BLaER1 treated with 17β-estradiol and CSF1 and Interleukin-3, amounts not matched to agents 10 nM and 100 nM (cell line): Measurements from ENCODE around the gene RFXANK.
"Not testable (repeated sequence)": the region's sequence is repeated elsewhere in the genome, so short reads cannot be mapped to it uniquely, and the experiment has no call there.

Experiments used
- H3K27ac ChIP-seq, 11 experiments: shearing (Covaris generic); formaldehyde crosslinking; 2 replicates each; pipeline ENCODE4 v1.8.1; 2022
- H3K27me3 ChIP-seq, 11 experiments: shearing (Covaris generic); formaldehyde crosslinking; 2 replicates each; pipeline ENCODE4 v1.8.1; 2022
- H3K36me3 ChIP-seq, 11 experiments: shearing (Covaris generic); formaldehyde crosslinking; 2 replicates each; pipeline ENCODE4 v1.8.1; 2022
- H3K4me1 ChIP-seq, 10 experiments: shearing (Covaris generic); formaldehyde crosslinking; 2 replicates each; pipeline ENCODE4 v1.8.1; 2022
- H3K4me2 ChIP-seq, 11 experiments: shearing (Covaris generic); formaldehyde crosslinking; 2 replicates each; pipeline ENCODE4 v1.8.1; 2022
- H3K4me3 ChIP-seq, 10 experiments: shearing (Covaris generic); formaldehyde crosslinking; 2 replicates each; pipeline ENCODE4 v1.8.1; 2022
- H3K9ac ChIP-seq, 11 experiments: shearing (Covaris generic); formaldehyde crosslinking; 2 replicates each; pipeline ENCODE4 v1.8.1; 2022
- H3K9me3 ChIP-seq, 11 experiments: shearing (Covaris generic); formaldehyde crosslinking; replicated peaks in 1 of 11; 2 replicates each; pipeline ENCODE4 v1.8.1; 2022
- H4K20me1 ChIP-seq, 11 experiments: shearing (Covaris generic); formaldehyde crosslinking; 2 replicates each; pipeline ENCODE4 v1.8.1; 2022
- Cebpa-rat ChIP-seq, 11 experiments: shearing (Covaris generic); IDR thresholded peaks; 2 replicates each; pipeline ENCODE4 v1.8.1; 2022

RFXANK gene

DNA sequence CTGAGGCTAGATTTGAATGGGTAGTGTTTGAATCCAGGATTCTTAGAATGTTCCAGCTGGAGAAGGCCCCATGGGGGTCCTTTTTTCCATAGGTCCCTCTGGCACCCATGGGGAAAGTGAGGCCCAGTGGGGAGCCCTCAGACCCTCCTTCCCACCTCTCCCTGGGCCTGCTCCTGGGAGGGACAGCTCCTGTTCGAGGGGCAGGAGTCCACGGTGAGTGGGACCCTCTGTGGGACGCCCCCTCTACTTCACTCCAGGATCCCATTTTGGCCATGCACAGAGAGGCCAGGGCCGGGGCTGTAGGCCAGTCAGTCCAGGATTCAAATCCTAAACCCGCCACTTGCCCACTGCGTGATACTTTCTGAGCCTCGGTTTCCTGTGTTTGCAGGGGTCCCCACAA, 29.6 kb upstream of the RFXANK start:
- no peaks in the 10 kb centered on the region for H3K9me3 ChIP-seq
- H3K4me3 ChIP-seq, result no peak overlapping the region
- H3K4me2 ChIP-seq, result no peak overlapping the region
- peaks cover 0 to under 1% (median 0%) of the 10 kb centered on the region in 11 experiments; a peak in 1 of 22 replicates for H3K36me3 ChIP-seq
- H3K4me1 ChIP-seq, result peaks cover 0 to 29% (median 18%) of the 10 kb centered on the region in 10 experiments; a peak in 18 of 20 replicates
- TF ChIP-seq Cebpa-rat (IDR thresholded peaks at IDR 0.05), result no peak
- no peak overlapping the region for H3K9ac ChIP-seq
- H3K27me3 ChIP-seq, result no peaks in the 10 kb centered on the region
- no peak overlapping the region for H3K27ac ChIP-seq
- peaks cover 0 to 66% (median 0%) of the 10 kb centered on the region in 11 experiments; a peak in 8 of 22 replicates for H4K20me1 ChIP-seq

DNA sequence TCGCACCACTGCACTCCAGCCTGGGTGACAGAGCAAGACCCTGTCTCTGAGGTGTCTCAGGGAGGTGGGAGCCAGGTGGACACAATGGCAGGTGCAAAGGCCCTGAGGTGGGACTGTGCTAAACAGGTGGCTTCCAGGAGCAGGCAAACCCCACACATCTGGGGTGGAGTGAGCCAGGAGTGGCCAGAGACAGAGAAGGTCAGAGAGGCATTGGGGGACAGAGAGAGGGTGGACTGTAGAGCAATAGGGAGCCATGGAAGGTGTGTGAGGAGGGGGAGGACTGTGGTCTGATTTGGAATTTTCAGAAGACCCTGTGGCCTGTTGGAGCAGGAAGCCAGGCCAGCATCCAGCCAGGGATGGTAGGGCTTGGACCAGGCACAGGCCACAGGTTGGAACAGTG, 26.7 kb upstream of the RFXANK start:
- H3K4me3 ChIP-seq, result no peak overlapping the region
- no peak for TF ChIP-seq Cebpa-rat (IDR thresholded peaks at IDR 0.05)
- no peak overlapping the region for H3K9ac ChIP-seq
- H3K4me1 ChIP-seq, result peaks cover 4 to 19% (median 15%) of the 10 kb centered on the region in 10 experiments
- no peak overlapping the region for H3K27ac ChIP-seq
- peaks cover 0 to 6% (median 0%) of the 10 kb centered on the region in 11 experiments; a peak in 2 of 22 replicates for H3K36me3 ChIP-seq
- H3K9me3 ChIP-seq, result no peaks in the 10 kb centered on the region
- H3K27me3 ChIP-seq, result peaks cover 0 to 10% (median 0%) of the 10 kb centered on the region in 11 experiments; a peak in 2 of 22 replicates
- H4K20me1 ChIP-seq, result peaks cover 11 to 77% (median 19%) of the 10 kb centered on the region in 11 experiments; a peak in 19 of 22 replicates
- no peak overlapping the region for H3K4me2 ChIP-seq

DNA sequence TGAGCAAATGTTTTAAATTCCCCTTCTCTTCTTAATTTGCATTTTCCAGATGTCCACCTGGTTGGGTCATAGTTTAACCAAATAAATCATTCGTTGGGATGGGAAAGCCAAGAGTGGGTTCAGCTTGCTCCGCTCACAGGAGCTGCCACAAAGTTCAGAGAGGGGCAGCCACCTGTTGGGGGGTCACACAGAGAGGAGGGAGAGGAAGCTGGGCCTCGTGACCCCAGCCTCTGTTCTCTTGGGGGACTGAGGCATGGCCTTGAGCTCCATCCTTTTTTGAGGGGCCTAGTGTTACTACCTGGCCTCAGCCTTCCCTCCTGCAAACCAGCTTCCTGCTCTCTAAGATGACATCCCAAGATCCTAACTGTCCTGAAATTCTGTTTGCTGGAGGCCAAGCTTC, 24.4 kb upstream of the RFXANK start:
- no peak overlapping the region for H3K27ac ChIP-seq
- H3K9ac ChIP-seq, result no peak overlapping the region
- H4K20me1 ChIP-seq, result peaks cover 12 to 86% (median 36%) of the 10 kb centered on the region in 11 experiments; a peak in 19 of 22 replicates
- peaks cover 17 to 32% (median 27%) of the 10 kb centered on the region in 10 experiments for H3K4me1 ChIP-seq
- H3K36me3 ChIP-seq, result peaks cover 0 to 6% (median 0%) of the 10 kb centered on the region in 11 experiments; a peak in 2 of 22 replicates
- H3K9me3 ChIP-seq, result no peaks in the 10 kb centered on the region
- no peak for TF ChIP-seq Cebpa-rat (IDR thresholded peaks at IDR 0.05)
- no peak overlapping the region for H3K4me2 ChIP-seq
- H3K4me3 ChIP-seq, result no peak overlapping the region
- peaks cover 0 to 10% (median 0%) of the 10 kb centered on the region in 11 experiments; a peak in 3 of 22 replicates for H3K27me3 ChIP-seq

DNA sequence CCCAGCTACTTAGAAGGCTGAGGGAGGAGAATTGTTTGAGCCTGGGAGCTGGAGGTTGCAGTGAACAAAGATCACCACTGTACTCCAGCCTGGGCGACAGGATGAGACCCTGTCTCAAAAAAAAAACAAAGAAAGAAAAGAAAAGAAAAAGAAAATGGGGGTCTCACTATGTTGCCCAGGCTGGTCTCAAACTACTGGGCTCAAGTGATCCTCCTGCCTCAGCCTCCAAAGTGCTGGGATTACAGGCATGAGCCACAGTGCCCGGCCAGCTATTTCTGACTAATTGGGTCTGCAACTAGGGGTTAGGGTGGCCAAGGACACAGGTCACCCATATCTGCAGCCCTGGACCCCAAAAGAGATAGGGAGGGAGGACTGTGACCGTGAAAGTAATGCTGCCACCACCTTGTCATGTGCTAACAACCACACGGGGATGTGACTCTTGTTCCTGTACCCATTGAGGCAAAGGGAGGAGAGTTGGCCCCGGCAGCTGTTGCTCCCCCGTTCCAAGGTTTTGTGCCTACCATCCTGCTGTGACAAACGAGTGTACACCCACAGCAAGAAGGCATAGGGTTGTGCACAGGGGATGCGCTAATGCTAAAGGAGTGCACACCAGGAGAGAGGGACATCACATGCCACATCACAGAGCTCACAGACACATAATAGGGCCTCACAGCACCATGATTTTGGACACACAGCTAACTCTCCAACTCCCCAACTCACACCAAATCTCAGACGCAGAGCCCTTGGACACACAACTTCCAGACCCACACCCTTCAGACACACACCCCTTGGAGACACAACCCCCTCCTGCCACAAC, 22.6 kb upstream of the RFXANK start:
- Histone ChIP-seq H3K4me1 (peaks cover 23 to 33% (median 30%) of the 10 kb centered on the region in 10 experiments), H3K4me3 (peak overlapping the region in 5 of 10 experiments; percentile 35 to 61 (median 47); a peak in 5 of 20 replicates)

DNA sequence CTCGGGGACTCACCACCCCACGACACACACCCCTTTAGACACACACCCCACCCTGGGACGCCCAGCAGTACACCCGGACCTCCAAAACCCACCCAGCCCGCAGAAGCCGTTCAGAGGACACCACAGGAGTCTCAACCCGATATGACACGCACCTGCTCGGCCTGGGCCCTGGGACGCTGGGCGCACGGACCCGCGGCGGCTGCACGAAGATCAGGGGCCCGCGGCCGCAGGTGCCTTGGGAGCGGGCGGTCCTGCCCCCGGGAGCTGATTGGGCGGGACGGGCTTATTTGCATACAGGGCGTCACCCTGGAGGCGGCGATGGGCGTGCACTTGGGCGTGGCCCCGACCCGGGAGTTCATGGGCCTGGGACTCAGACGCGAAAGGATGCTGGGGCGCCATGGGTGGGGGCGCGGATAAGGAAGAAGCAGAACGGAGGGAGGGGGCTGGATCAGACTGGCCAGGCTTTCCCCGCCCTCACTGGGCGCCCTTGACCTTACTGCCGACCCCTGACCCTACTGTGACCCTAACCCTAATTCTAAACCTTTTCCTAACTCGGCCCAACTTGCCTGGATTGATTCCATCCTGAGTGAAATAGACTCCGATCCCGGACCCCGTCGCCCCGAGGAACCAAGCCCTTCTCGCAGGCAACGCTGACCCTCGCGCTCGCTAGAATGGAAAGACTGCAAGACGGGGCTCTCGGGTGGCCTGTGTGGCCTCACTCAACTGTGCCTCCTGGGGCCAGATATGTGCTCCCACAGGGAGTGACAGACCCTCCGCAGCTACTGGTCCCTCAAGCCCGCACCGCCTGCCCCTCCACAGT, 21.8 kb upstream of the RFXANK start, which contains the start of gene MEF2B:
Gene MEF2B, minus strand, starts transcription at position 211 of the 820 bp plus-strand sequence. CDS start 19,528 bp downstream, outside the sequence.
- Histone ChIP-seq H3K9ac (peak within 1 kb of the TSS in 9 of 11 experiments; percentile 11 to 59 (median 28); a peak in 10 of 22 replicates), H3K27ac (peak within 1 kb of the TSS in 3 of 11 experiments; percentile 0 to 21 (median 5); a peak in 5 of 22 replicates), H3K4me3 (peak within 1 kb of the TSS; percentile 2 to 61 (median 36); a peak in 15 of 20 replicates), H3K4me1 (peaks cover 23 to 33% (median 30%) of the 10 kb centered on the region in 10 experiments), H4K20me1 (peaks cover 12 to 68% (median 36%) of the 10 kb centered on the region in 11 experiments; a peak in 19 of 22 replicates), H3K36me3 (peaks cover 0 to 6% (median 0%) of the 10 kb centered on the region in 11 experiments; a peak in 3 of 22 replicates), H3K27me3 (peaks cover 0 to 10% (median 0%) of the 10 kb centered on the region in 11 experiments; a peak in 3 of 22 replicates), H3K4me2 (peak within 1 kb of the TSS; percentile 81 to 93 (median 90)), H3K9me3 (no peaks in the 10 kb centered on the region)
- no peak for TF ChIP-seq Cebpa-rat (IDR thresholded peaks at IDR 0.05)

More for the DNA sequence above, 22.6 kb upstream of the RFXANK start:
- no peak for TF ChIP-seq Cebpa-rat (IDR thresholded peaks at IDR 0.05)
- peaks cover 0 to 10% (median 0%) of the 10 kb centered on the region in 11 experiments; a peak in 3 of 22 replicates for H3K27me3 ChIP-seq
- peak overlapping the region; percentile 81 to 93 (median 90) for H3K4me2 ChIP-seq
- no peak overlapping the region for H3K27ac ChIP-seq
- peaks cover 0 to 6% (median 0%) of the 10 kb centered on the region in 11 experiments; a peak in 3 of 22 replicates for H3K36me3 ChIP-seq
- H3K9ac ChIP-seq, result peak overlapping the region in 1 of 11 experiments; percentile 59; a peak in 2 of 22 replicates
- peaks cover 12 to 76% (median 36%) of the 10 kb centered on the region in 11 experiments; a peak in 19 of 22 replicates for H4K20me1 ChIP-seq
- no peaks in the 10 kb centered on the region for H3K9me3 ChIP-seq

DNA sequence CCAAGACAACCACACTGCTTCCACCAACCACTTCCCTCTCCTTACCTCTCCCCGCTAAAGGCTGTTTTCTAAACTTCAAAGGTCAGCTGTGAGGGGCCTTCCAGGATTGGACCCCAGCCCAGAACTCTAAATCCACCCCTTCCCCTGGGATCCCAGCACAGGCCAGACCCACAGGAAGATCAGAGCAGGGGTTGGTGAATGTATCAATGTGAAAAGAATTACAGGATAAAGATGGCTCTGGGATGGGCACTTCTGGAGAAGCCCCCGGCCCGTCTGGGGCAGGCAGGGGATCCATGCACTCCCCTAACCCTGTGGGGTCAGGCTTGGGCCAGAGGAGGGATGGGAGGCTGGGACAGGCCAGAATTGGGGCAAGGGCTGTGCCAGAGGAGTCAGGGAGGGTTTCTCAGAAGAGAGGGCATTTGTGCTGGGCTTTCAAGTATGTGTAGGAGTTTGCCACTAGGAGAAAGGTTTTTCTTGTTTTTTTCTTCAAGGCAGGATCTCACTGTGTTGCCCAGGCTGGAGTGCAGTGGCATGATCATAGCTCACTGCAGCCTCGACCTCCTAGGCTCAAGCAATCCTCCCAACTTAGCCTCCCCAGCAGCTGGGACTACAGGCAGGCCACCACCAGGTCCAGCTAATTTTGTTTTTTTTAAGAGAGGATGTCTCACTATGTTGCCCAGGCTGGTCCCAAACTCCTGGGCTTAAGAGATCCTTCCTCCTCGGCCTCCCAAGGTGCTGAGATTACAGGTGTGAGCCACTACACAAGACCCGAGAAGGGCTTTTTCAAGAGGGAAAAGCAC, 21.0 kb upstream of the RFXANK start:
- no peaks in the 10 kb centered on the region for H3K9me3 ChIP-seq
- H3K27me3 ChIP-seq, result peaks cover 0 to 10% (median 0%) of the 10 kb centered on the region in 11 experiments; a peak in 3 of 22 replicates
- no peak for TF ChIP-seq Cebpa-rat (IDR thresholded peaks at IDR 0.05)
- peak overlapping the region in 8 of 11 experiments; percentile 11 to 59 (median 34); a peak in 10 of 22 replicates for H3K9ac ChIP-seq
- peak overlapping the region in 7 of 10 experiments; percentile 18 to 61 (median 35); a peak in 7 of 20 replicates for H3K4me3 ChIP-seq
- H3K4me2 ChIP-seq, result peak overlapping the region; percentile 81 to 93 (median 90)
- H3K4me1 ChIP-seq, result peaks cover 23 to 33% (median 30%) of the 10 kb centered on the region in 10 experiments
- H4K20me1 ChIP-seq, result peaks cover 12 to 68% (median 36%) of the 10 kb centered on the region in 11 experiments; a peak in 19 of 22 replicates
- peak overlapping the region in 3 of 11 experiments; percentile 0 to 37 (median 21); a peak in 4 of 22 replicates for H3K27ac ChIP-seq
- peaks cover 0 to 14% (median 6%) of the 10 kb centered on the region in 11 experiments; a peak in 11 of 22 replicates for H3K36me3 ChIP-seq

DNA sequence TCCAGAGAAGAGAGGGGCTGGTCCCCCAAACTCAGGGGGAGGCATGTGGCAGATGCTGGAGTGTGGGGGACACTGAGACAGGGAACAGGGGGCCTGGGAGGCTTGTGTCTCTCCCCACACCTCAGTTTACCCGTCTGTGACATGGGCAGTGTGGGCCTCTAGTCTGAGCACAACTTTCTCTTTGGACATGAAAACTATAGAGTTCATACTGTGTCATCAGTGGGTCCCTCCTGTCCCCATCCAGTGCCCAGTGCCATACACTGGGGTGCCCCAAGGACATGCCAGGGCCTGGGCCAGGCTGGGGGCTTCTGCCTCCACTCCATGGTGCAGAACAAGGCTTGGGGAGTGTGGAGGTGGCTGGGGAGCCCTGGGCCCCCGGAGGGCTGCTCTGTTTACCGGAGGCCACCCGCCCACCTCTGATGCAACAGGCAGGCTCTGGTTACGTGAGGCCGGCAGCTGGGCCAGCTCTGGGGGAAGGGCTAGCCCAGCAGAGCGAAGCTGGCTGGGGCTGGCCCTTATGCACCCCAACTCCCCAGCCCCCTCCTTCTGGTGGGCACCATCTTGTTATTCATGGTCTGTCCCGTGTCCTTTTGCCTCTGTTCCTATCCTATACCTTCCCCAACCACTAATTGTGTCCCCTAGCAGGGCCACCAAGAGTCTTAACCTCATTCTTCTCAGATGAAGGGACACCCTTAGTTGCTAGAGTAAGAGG, 20.1 kb upstream of the RFXANK start:
- TF ChIP-seq Cebpa-rat (IDR thresholded peaks at IDR 0.05), result peak in 1 of 11 experiments; percentile 28; a peak in 1 of 22 replicates
- Histone ChIP-seq H3K4me3 (no peak overlapping the region), H3K4me2 (peak overlapping the region; percentile 28 to 81 (median 61); a peak in 20 of 22 replicates), H3K9ac (peak overlapping the region in 7 of 11 experiments; percentile 9 to 62 (median 31); a peak in 6 of 22 replicates), H3K27me3 (peaks cover 0 to 10% (median 0%) of the 10 kb centered on the region in 11 experiments; a peak in 3 of 22 replicates), H3K36me3 (peaks cover 0 to 23% (median 15%) of the 10 kb centered on the region in 11 experiments; a peak in 16 of 22 replicates), H3K9me3 (no peaks in the 10 kb centered on the region), H3K4me1 (peaks cover 23 to 33% (median 30%) of the 10 kb centered on the region in 10 experiments), H4K20me1 (peaks cover 12 to 64% (median 36%) of the 10 kb centered on the region in 11 experiments; a peak in 19 of 22 replicates), H3K27ac (peak overlapping the region in 3 of 11 experiments; percentile 37 to 45 (median 43); a peak in 4 of 22 replicates)

DNA sequence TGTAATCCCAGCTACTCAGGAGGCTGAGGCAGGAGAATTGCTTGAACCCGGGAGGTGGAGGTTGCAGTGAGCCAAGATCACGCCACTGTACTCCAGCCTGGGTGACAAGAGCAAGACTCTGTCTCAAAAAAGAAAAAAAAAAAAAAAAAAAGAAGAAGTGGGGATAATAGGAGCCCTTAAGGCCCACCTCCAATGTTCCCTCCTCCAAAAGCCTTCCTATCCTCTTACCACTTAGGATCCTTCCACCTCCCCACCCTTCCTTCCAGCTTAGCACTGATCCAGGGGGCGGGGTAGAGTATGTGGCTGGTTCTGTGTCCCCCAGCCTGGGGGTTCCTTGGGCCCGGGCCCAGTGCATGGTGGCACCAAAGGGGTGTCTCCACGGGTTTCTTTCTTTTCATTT, 18.8 kb upstream of the RFXANK start:
- H3K4me2 ChIP-seq, H3K9me3 ChIP-seq, H3K27me3 ChIP-seq, H3K27ac ChIP-seq, H3K4me3 ChIP-seq: not testable (repeated sequence)
- peaks cover 23 to 40% (median 30%) of the 10 kb centered on the region in 10 experiments for H3K4me1 ChIP-seq
- H3K36me3 ChIP-seq, result peaks cover 5 to 33% (median 23%) of the 10 kb centered on the region in 11 experiments; a peak in 19 of 22 replicates
- peaks cover 12 to 61% (median 32%) of the 10 kb centered on the region in 11 experiments; a peak in 19 of 22 replicates for H4K20me1 ChIP-seq
- 0 out of 22 replicates have a peak overlapping the region, but pooled peaks of 1 of the 11 experiments have one; percentile 7 for H3K9ac ChIP-seq
